HG03108 (cell line): ENCODE measurements around the gene EIF5A.
A peak's percentile ranks its signal among the peaks of the same experiment; 100 is the strongest.
"Not testable (repeated sequence)": the region's sequence is repeated elsewhere in the genome, so short reads cannot be mapped to it uniquely, and the experiment has no call there.

Experiments
- ATAC-seq: cut with Tn5 transposase; IDR thresholded peaks from one replicate; pipeline ENCODE4 v1.9.1; 2021; ENCODE audit warnings: moderate library complexity; ENCODE audit not compliant: unreplicated experiment

Gene EIF5A

GRCh38 chr17:7329374-7329996, 22.1 kb downstream of the EIF5A start:
- peak; percentile 55 for ATAC-seq

GRCh38 chr17:7329997-7330637, 22.7 kb downstream of the EIF5A start:
- ATAC-seq: peak; percentile 36

- ATAC-seq: no peak
These were observed 23.2 kb downstream of the EIF5A start for GRCh38 chr17:7330638-7331015.

GRCh38 chr17:7332111-7332510, 24.7 kb downstream of the EIF5A start:
- no peak for ATAC-seq

- not testable (repeated sequence) for ATAC-seq
These were observed 25.2 kb downstream of the EIF5A start for GRCh38 chr17:7332600-7333069.

- ATAC-seq: no peak
These were observed 27.6 kb downstream of the EIF5A start for GRCh38 chr17:7334938-7335538.

- not testable (repeated sequence) for ATAC-seq
These were observed 28.3 kb downstream of the EIF5A start for GRCh38 chr17:7335765-7336164.

GRCh38 chr17:7336240-7337175, 29.1 kb downstream of the EIF5A start, which contains the start of gene ACAP1:
Gene ACAP1, plus strand, starts transcription at chr17:7336529. Its CDS starts 206 bp downstream, at chr17:7336735.
- ATAC-seq: peak; percentile 62

- ATAC-seq: not testable (repeated sequence)
These were observed 30.2 kb downstream of the EIF5A start for GRCh38 chr17:7337600-7337999.

GRCh38 chr17:7340179-7340578, 32.8 kb downstream of the EIF5A start:
- no peak for ATAC-seq

GRCh38 chr17:7341842-7342241, 34.4 kb downstream of the EIF5A start:
- ATAC-seq: no peak

- ATAC-seq: no peak
These were observed 35.8 kb downstream of the EIF5A start for GRCh38 chr17:7343250-7343649.

GRCh38 chr17:7346761-7347614, 39.6 kb downstream of the EIF5A start:
- no peak for ATAC-seq

- no peak for ATAC-seq
These were observed 40.4 kb downstream of the EIF5A start for GRCh38 chr17:7347630-7348477.

- ATAC-seq: no peak
These were observed 41.2 kb downstream of the EIF5A start for GRCh38 chr17:7348478-7349242.

- peak; percentile 73 for ATAC-seq
These were observed 44.5 kb downstream of the EIF5A start, which contains the start of gene KCTD11 for GRCh38 chr17:7351665-7352502. Gene KCTD11, plus strand, starts transcription at chr17:7352162.

GRCh38 chr17:7352503-7352889, 45.1 kb downstream of the EIF5A start:
- no peak for ATAC-seq
